ENCODE data around the gene MYO16.
"Not testable (repeated sequence)": the region's sequence is repeated elsewhere in the genome, so short reads cannot be mapped to it uniquely, and the experiment has no call there.

The MYO16 gene

DNA sequence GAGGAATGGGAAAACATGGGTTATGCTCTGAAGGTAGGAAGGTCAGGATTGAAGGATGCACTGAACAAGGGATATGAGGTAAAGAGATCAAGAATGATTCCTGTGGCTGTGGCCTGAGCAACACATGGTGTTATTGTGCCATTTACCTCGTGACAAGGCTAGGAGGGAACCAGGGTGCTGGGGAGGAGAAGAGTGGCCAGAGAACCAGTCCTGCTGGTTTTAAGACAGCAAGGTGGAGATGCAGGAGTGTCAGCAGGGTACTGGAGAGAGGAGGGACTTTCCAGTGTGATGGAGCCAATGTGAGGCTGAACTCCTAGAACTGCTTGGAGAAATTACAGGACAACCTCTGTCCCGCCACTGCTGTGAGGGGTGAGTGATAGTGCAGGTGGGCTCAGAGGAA lies 282.4 kb downstream of the MYO16 start:
- no peak for DNase-seq

DNA sequence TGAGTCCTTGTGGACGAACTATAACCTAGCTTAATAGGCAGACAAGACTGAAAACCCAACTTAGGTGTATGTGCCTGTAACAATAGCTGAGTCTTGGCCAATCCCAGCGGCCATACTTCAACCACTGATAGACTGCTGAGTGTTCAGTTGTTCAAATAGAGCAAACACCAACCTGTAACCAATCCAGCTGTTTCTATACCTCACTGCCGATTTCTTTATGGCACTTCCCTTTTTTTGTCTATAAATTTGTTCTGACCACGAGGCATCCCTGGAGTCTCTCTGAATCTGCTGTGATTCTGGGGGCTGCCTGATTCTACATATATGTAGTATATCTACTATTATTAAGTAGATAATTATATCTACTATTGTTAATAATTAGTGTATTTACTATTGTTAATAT lies 284.3 kb downstream of the MYO16 start:
- DNase-seq: not testable (repeated sequence)

DNA sequence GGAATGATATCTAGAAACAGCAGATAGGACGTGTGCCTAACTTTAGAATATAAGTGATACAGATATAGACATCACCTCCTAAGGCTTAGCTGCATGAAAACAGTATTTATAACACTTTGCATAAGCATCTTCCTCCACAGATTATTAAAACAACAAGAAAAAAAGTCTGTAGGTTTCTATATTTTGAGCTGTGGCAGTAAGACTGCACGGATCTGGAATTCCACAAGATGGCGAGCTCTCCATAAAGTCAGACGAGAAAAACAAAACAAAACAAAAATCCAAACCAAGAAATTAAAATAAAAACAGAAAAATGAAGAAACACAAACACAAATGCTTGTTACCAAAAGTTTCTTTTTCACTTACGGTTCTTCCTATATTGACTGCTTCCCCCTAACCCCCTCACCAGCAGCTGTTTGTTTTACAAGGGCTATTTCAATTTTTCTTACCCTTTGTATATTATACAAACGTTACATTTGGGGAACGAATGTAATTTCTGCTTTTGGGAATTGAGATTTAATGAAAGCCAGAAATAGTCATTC lies 285.8 kb downstream of the MYO16 start:
- no peak for DNase-seq

DNA sequence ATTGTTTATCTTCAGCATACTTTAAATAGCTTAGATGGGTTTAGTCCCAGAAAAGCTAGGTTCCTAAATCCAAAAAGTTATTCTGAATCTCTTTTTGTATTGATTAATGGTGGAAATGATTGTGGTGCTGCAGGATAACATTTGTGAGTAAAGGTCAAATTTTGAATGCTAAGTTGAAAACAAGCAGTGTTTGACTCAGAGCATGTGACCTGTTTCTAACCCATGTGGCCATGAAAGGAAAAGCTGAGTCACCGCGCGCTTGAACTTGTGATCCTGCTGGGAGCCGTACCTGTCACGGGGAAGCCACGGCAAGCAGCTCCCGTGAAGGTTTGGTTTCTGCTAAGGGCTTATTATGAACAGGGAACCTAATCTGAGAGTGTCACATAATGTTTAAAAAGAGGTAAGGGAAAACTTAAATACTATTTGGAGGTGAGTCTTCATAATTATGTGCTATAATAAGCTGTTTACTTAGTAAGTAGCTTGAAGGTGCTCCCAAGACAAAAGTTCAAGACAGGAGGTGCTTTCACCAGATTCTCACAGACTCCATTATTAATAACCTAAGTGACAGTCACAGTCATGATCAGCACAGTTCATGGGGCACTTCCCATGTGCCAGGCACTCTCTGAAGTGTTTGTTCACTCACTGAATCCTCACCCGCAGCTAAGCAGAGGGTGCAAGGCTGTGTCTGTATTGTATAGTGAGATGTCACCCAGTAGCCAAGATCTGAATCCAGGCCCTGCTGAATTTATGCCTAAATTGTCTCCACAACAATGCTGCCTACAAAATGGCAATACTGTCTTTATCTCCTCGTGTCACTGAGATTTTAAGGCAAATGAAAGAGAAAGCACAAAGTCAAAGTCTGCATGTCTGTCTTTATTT lies 286.5 kb downstream of the MYO16 start:
- peak; percentile 35 to 51 for DNase-seq

DNA sequence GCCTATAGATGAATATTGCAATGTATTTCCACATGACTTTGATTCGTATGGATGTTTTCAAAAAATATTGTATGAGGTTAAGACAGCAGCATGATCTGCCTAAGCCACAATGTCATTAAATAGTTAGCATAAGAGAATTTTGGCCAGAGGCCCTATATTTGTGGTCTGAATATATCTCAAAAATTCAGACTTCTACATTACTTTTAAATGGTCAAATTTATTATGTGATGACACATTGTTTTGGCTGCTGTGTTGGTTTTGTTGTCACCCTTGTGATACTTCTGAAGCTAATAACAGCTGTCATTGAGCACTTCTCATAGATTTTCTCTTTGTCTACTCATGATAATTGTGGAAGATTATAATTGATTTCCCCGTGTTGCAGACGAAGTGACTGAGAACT lies 288.2 kb downstream of the MYO16 start:
- DNase-seq: no peak

DNA sequence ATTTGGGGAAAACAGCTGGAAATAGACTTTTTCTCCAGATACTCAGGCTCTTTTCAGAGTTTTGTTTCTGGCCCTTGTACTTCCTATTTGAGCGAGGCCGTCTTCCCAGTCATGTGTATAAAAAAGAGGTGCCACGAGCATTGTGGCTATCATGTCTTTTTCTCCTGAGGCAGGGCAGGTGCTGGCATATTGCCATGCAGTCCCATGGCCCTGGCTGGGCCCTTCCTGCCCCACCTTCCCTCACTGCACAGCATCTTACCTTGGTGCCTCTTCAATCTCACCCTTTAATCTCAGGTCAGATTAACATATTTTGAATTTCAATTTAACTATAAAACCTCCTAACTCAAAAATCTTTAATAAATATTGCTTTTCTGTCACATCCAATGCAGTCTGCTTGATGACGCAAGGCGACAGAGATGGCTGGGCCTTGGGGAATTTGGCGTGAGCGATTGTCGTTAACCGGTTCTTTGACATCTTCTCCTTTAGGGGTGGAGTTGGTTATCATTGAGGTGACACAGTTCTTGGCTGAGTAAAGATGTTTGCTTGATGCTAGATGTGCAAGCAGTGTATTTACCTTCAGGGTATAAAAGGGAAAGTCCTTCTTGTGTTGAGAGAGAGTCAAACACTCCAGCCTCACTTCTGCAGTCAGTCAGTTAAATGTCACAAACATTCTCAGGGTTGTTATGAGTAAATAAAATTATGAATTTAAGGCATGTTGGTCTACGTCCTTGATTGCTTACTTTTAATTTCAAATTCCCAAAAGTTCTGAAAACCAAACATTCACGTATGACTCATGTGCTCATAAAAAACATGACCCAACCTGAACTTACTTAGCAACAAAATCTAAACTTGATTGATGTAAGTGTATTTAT lies 289.9 kb downstream of the MYO16 start:
- no peak for DNase-seq

DNA sequence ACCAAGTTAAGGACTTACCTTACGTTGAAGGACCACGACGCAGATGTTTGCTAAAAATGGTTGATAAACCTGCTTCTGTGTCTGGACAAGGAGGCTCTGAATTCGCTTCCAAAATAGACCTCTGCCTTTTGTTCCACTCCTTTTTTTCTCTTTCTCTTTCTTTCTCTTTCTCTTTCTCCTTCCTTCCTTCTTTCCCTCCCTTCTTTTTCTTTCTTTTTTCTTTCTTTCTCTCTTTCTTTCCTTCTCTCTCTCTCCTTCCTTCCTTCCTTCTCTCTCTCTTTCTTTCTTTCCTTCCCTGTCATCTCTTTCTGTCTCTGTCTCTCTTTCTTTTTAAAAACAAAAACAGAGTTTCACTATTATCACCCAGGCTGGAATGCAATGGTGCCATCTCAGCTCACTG lies 290.7 kb downstream of the MYO16 start:
- no peak for DNase-seq

DNA sequence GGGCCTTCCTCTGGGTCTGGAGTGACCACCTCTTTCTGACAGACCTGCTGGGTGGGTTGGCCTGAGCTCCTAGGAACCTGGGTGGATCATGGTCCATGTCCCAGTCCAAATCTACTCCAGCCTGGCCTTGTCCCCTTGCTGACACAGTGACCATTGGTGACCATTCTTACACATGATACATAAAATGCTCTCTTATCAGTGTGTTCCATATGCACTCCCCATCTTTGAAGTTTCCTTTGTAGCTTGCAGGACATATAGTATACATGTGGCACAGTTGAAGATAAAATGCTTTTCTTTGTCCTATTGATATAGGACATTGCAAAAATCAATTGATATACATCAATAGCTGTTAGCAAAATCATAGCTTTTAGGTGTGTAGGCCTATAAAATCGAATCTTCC lies 291.8 kb downstream of the MYO16 start:
- no peak for DNase-seq

DNA sequence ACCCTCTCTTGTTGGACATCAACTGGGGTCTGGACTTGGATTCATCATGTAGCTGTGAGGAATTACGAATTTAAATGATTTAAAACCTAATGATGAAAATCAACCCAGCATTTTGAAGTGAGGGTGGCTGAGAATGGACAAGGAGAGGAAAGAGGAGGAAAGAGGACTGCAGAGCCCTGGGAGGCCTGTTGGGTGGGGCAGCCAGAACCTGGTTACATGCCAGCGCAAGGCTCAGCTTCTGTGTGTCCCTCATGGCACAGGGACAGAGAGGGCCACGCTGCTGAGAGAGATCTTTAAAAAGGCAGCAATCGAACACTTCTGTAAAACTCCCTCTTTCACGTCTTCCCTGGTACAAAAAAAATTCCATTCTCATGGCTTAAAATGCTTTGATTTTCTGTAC lies 292.7 kb downstream of the MYO16 start:
- DNase-seq: no peak

DNA sequence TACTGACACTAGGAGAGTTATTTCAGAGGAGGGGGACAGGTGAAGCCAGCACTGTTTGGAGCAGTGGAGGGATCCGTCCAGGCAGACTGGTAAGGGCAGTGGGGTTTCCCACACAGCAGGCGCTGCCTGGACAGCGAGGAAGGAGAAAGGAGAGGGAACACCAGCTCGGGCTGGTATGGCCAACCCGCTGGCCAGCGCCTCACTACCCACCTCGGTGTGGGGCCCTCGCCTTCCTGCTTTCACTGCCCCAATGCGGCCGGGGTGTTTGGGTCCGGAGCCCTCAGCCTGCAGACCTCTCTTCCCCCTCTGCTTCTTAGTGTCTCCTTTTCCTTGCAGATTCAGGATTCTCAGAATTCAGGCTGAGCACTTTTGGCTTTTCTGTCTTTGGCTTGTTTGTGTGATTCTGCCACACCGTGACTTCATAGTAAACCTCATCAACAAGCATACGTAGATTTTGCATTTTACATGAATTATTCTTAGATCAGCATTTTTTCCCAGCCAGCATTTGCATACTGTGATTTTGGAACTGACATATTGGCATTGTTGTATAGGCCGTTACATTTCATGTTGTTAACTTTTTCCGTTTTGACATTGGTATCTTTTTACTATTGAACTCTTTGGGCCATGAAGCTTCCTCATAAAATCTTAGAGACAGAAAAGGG lies 294.1 kb downstream of the MYO16 start:
- DNase-seq: no peak

DNA sequence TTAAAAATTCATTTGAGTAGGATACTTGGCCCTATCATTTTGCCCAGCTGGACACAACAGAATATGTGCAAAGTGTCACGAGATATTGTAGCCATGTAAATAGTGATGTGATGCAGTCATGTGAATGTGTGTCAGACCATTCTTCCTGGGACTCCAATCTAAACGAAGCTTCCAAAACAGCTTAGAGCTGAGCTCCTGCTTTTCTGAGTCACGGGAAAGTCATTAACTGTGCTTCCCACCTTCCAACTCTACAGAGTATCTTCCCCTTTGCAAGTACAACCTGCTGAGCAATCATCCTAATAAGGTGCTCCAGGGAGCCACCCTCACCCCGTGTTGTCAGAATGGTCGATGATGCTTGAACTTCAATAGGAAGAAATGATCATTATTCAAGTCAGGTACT lies 294.7 kb downstream of the MYO16 start:
- DNase-seq: no peak

DNA sequence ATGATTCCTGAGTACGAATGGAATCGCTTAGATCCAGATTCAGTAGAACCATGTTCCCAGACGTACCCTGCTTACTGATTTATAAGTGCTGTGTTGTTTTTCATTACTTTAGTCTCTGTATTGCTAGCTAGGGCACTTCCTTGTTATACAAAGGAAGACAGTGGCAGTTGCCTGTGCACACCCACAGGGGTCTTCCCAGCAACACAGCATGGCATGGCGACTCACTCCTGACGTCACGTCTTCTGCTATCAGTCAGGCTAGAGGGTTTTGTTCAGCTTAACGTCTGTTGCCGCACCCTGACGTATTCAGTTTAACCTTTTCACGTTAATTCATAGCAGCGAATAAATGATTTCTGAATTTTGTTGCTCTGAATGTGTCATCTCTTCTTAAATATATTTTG lies 295.1 kb downstream of the MYO16 start:
- no peak for DNase-seq

DNA sequence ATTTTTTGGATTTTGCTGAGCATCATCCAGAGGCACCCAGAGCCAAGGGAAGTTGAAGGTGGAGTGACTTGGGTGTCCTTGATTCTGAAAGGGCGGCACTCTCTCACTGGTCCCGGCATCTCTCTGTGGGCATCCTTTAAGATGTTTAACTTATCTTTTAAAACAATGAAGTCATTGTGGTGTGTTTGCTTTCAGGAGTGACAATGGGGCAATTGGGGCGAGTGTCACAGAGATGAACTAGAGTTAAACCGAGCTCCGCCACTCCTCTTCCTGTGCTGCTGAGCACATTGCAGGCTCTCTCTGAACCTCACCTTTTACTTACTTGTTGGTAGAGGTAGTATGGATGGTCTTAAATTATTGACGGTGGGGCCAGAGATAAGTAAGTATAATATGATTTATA lies 295.7 kb downstream of the MYO16 start:
- no peak for DNase-seq

DNA sequence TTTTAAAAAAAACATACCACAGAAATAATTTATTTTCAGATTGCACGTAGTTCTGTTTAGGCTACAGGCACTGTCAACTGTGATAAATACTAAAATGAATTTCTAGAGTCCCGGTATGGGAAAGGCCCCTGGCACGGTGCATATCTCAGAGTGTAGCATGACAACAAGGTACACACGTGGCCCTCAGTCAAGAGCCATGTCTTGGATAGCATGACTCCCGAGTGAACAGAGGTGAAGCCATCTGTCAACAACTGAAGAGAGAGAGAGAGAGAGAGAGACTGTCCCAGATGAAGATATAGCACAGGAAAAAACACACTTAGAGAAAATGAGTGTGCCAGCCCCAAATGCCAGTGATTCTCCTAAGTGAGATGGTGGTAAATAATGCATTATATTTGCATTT lies 297.5 kb downstream of the MYO16 start:
- no peak for DNase-seq

DNA sequence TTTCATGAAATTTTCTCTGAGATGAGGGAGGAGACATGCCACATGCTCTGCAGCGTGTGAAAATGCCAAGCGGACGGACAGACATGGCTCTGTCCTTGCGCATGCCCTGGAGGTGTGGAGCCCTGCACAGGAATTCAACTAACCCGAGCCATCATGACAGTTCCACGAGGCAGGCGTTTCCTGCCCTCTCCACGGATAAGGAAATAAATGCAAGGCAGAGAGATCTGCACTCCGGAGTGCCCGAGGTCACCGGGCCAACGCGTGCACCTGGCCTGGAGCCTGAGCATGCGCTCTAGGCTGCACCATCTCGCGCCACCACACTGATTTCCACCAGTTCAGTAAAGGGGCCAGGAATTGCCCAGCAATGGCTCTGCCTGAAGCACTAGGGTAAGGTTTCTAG lies 298.2 kb downstream of the MYO16 start:
- no peak for DNase-seq

DNA sequence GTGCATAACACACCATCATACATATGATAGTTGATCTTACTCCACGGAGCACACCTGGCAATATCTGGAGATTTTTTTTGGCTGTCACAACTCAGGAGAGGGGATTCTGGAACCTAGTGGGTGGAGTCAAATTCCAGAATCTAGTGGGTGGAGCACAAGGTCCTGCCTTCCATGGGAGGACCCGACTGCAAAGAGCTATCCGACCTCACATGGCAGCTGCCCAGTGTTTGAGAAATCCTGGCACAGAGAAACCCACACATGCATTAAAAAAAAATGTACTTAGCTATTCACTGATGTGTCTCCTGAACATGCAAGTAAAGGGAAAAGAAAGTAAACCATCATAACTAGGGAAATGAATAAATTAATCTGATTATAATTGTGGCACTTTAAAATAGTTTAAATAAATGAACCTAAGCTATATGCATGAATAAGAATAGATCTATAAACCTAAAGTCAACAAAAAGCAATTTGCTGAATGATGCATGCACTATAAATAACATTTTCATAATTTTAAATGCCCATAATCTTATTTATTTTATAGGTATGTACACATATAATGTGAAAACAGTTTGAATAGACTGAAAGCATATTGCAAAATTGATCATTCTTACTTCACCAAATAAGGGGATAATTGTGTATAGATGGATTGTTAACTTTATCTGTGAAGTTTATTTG lies 300.3 kb downstream of the MYO16 start:
- no peak for DNase-seq

DNA sequence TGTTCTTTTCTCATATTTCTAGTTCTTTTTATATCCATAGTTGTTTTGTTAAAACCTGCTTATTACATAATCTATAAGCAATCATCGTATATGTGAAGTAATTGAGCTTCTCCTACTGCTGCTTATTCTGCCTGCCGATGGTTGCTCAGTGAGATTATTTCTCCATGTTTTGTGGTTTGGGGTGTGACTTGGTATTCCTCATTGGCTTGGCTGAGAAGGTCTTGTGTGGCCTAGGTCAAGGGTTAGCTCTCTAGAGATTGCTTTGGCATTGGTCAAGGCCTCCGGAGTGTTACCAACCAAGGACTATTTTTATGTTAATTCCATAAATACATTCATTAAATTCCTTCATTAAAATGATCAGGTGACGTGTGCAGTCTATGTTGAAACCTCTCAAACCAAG lies 302.8 kb downstream of the MYO16 start:
- no peak for DNase-seq

DNA sequence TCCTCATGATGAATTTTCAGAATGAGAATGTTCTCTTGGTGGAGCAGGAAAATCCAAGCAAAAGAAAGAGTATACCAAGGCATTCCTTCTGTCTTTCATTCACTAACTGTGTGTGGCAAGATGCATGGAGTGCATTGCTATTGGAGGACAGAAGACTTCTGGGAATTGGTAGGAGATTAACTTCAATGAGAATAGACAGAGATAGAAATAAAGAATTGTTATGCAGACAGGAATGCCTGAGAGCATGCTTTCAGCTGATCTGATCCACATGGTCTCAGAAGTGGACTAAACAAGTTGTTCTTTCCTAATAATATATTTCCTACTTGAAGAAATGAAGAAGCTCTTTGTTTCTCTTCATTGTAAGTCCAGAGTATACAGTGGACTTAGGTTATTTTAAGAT lies 303.6 kb downstream of the MYO16 start:
- DNase-seq: no peak

DNA sequence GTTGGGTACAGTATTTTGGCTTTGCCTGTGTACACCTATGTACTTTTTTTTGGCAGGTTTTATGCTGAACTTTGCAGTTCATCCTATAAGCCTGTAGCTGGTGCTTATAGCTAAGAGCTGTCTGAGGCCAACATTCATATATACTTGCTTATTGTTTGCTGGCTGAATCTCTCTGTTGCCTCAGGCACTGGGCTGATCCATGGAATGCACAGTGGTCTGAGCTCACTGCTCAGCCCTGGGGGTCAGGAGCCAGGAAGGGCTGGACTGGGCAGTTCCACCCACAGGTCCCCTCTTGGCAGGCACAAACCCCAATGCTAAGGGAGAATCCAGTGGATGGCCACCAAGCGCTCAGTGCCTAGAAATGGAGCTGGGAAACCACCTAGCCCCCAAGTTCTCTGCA lies 308.7 kb downstream of the MYO16 start:
- DNase-seq: no peak

DNA sequence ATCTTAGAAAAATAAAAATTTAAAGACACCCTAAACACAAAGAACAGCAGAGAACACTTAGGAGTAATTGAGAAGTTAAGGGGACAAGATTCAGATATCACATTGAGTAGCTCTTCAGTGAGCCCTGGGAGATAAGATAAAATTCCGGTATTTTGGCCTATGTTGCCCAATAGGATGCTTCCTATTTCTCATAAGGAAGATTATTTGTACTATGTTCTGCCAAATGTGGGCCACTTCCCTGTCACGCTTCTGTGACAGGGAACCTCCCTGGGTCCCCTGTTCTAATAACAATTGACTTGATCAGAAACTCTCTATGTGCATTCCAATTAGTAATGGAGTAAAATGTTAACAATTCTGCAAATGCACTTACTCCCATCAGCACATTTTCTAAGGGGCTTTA lies 310.7 kb downstream of the MYO16 start:
- DNase-seq: no peak

DNA sequence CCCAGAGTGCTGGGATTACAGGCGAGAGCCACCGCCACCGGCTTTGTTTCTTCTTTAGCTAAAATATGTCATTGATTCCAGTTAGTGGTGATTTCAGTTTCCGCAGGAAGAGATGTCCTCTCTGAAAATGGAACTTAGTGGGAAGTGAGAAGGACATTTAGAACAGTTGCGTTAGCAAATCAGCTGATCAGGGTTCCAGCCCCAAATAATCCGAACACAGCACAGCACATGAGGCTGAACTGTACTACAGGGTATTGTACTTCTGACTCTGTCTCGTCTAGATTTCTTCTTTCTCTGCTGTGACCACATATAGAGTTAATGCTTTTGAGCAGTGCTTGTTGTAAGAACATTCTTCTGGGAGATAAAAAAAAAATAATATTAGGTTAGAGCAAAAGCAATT lies 314.4 kb downstream of the MYO16 start:
- DNase-seq: no peak

DNA sequence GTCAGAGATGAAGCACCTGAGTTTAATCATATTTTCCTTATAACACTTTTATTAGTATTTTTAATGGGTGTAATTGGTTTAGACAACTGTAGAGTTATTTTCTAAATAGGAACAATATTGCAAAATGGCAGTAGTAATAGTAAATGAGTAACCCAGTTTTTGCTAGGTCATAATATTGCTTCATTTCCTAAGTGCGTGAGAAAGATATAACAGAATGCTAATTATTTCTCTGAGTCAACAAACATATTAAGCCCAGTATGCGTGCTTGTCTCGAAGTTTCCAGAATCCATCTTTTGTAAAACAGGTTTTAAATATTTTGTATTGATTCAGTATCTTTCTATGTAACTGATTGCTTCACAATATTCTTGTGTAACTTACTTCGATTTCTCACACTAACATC lies 315.3 kb downstream of the MYO16 start:
- no peak for DNase-seq

DNA sequence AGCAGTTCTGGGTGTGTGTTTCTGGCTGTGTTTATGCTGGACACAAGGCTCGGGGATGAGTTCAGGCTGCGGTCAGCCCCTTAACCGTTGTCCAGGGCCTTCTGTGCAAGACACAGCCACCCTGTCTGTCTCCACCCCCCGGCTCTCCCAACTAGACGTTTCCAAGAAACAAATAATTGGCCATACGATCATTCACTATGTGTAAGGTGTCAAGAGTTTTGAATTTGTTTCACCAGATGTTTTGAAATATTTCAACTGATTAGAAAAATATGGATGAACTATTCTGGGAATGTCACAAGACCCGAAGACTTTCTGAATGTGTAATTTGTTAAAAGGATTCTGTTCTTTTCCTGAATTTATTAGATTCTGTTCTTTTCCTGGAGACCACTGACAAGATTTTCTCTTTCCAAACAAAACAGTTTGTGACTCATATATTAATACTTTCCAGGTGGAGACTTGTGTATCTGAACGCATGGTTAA lies 318.2 kb downstream of the MYO16 start:
- DNase-seq: no peak

All from CD4-positive, alpha-beta T cell treated with Interleukin-1 beta for 1 hour (primary cell).